Neural cell (in vitro differentiated cells): Measurements from ENCODE around the gene ITFG1.

Experiments
- EP300 ChIP-seq: fragments of 450-650 bp; conservative IDR thresholded peaks from 2 replicates; pipeline ENCODE4 v1.6.1; 2014; ENCODE audit warnings: antibody characterized with exemption, mild to moderate bottlenecking, moderate library complexity; ENCODE audit not compliant: poor library complexity, severe bottlenecking
- EZH2 ChIP-seq: fragments of 200-600, 300-800 bp; shearing (Covaris generic), sonication (generic); IDR thresholded peaks from 2 replicates; pipeline ENCODE4 v1.6.1; 2014; ENCODE audit warnings: antibody characterized with exemption, low read length, borderline replicate concordance, mild to moderate bottlenecking; ENCODE audit not compliant: insufficient read depth, poor library complexity, severe bottlenecking
- MXI1 ChIP-seq: fragments of 450-650 bp; conservative IDR thresholded peaks from 2 replicates; pipeline ENCODE4 v1.6.1; 2014; ENCODE audit warnings: antibody characterized with exemption, mild to moderate bottlenecking; ENCODE audit not compliant: poor library complexity, severe bottlenecking
- POLR2AphosphoS5 ChIP-seq: IDR thresholded peaks from 2 replicates; pipeline ENCODE4 v1.6.1; 2012
- RAD21 ChIP-seq: fragments of 450-650 bp; conservative IDR thresholded peaks from 2 replicates; pipeline ENCODE4 v1.6.1; 2014; ENCODE audit warnings: antibody characterized with exemption, mild to moderate bottlenecking, moderate library complexity
- REST ChIP-seq: IDR thresholded peaks from 2 replicates; pipeline ENCODE4 v1.6.1; 2012; ENCODE audit warnings: borderline replicate concordance
- SMC3 ChIP-seq: fragments of 450-650 bp; conservative IDR thresholded peaks from 2 replicates; pipeline ENCODE4 v1.6.1; 2014; ENCODE audit warnings: antibody characterized with exemption, mild to moderate bottlenecking, moderate library complexity; ENCODE audit not compliant: poor library complexity
- TAF1 ChIP-seq: IDR thresholded peaks from 2 replicates; pipeline ENCODE4 v1.6.1; 2012; ENCODE audit warnings: low read depth
- TF ChIP-seq, protein P1 (sequence below): fragments of 450-650 bp; IDR thresholded peaks from 2 replicates; pipeline ENCODE4 v1.5.1; 2014; ENCODE audit warnings: antibody characterized with exemption, mild to moderate bottlenecking, moderate library complexity; ENCODE audit not compliant: poor library complexity, severe bottlenecking

GRCh38 chr16:47387026-47387734 lies 73.7 kb downstream of the ITFG1 start:
- TF ChIP-seq EZH2, result no peak
- TF ChIP-seq, protein P1, sequence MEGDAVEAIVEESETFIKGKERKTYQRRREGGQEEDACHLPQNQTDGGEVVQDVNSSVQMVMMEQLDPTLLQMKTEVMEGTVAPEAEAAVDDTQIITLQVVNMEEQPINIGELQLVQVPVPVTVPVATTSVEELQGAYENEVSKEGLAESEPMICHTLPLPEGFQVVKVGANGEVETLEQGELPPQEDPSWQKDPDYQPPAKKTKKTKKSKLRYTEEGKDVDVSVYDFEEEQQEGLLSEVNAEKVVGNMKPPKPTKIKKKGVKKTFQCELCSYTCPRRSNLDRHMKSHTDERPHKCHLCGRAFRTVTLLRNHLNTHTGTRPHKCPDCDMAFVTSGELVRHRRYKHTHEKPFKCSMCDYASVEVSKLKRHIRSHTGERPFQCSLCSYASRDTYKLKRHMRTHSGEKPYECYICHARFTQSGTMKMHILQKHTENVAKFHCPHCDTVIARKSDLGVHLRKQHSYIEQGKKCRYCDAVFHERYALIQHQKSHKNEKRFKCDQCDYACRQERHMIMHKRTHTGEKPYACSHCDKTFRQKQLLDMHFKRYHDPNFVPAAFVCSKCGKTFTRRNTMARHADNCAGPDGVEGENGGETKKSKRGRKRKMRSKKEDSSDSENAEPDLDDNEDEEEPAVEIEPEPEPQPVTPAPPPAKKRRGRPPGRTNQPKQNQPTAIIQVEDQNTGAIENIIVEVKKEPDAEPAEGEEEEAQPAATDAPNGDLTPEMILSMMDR, result no peak
- no peak for TF ChIP-seq MXI1
- TF ChIP-seq POLR2AphosphoS5, result no peak
- TF ChIP-seq EP300, result no peak
- no peak for TF ChIP-seq RAD21
- TF ChIP-seq REST, result no peak
- no peak for TF ChIP-seq SMC3
- no peak for TF ChIP-seq TAF1
